Lung (tissue), 12 donors: ENCODE measurements around the gene FRMD4A. TPM values are rescaled to one million over a fixed set of nuclear protein-coding genes. Genes with fewer than 3 reads are reported as not detected.
A peak's percentile ranks its signal among the peaks of the same experiment; 100 is the strongest.

Experiments used
- ATAC-seq: fragments of 200-7000 bp; cut with Tn5 transposase; one replicate; pipeline ENCODE4 v1.9.1; 2020; ENCODE audit warnings: moderate number of reproducible peaks; ENCODE audit not compliant: insufficient read depth, low FRiP score
- DNase-seq, 3 donors: peaks; one replicate each; pipeline ENCODE4 v3.0.0-alpha.2; 2013 to 2017
- H3K27ac ChIP-seq, 2 donors: one replicate each; pipeline ENCODE4 v1.5.1; 2013; ENCODE audit warnings: mild to moderate bottlenecking in 2 of 2, moderate library complexity in 2 of 2, control low read depth in 1 of 2, inconsistent platforms in 1 of 2, low read depth in 1 of 2, low read length in 1 of 2
- H3K27me3 ChIP-seq, 3 donors: one replicate each; pipeline ENCODE4 v1.5.1; 2013; ENCODE audit warnings: low read length in 2 of 3; ENCODE audit not compliant: control insufficient read depth in 3 of 3, insufficient read depth in 3 of 3
- H3K36me3 ChIP-seq, 4 donors: one replicate each; pipeline ENCODE4 v1.5.1; 2013; ENCODE audit warnings: low read length in 4 of 4, mild to moderate bottlenecking in 1 of 4, moderate library complexity in 1 of 4; ENCODE audit not compliant: control insufficient read depth in 4 of 4, insufficient read depth in 4 of 4
- H3K4me1 ChIP-seq, 5 donors: one replicate each; pipeline ENCODE4 v1.5.1; 2013; ENCODE audit warnings: low read length in 5 of 5, mild to moderate bottlenecking in 2 of 5, moderate library complexity in 1 of 5; ENCODE audit not compliant: control insufficient read depth in 5 of 5, insufficient read depth in 5 of 5
- H3K4me3 ChIP-seq: one replicate; pipeline ENCODE4 v1.5.1; 2013; ENCODE audit warnings: mild to moderate bottlenecking, control low read depth, moderate library complexity
- H3K9ac ChIP-seq, 2 donors: one replicate each; pipeline ENCODE4 v1.5.1; 2013; ENCODE audit warnings: low read length in 2 of 2, control low read depth in 1 of 2; ENCODE audit not compliant: insufficient read depth in 1 of 2
- H3K9me3 ChIP-seq, 4 donors: one replicate each; pipeline ENCODE4 v1.5.1; 2013; ENCODE audit warnings: low read length in 3 of 4, mild to moderate bottlenecking in 1 of 4, moderate library complexity in 1 of 4; ENCODE audit not compliant: control insufficient read depth in 4 of 4, insufficient read depth in 3 of 4
- WGBS, 2 donors: extraction: QIAGEN DNeasy Blood & Tissue Kit; methylation state at CpG; one replicate each; pipeline ENCODE4 v1.1.7; 2013; 5-methylcytosine and 5-hydroxymethylcytosine counted together
- polyA plus RNA-seq, 2 donors: library from polyadenylated mRNA; stranded (reverse); fragments of 200-250 nt; gene quantifications; one replicate each; pipeline ENCODE4 v1.2.1, GENCODE V29; 2013
- total RNA-seq, 2 donors: library from RNA; depleted of rRNA in 1 of 2; stranded (reverse); fragments of >200 nt in 1 of 2; gene quantifications; one replicate each; pipeline ENCODE4 v1.2.1, GENCODE V29; 2014 to 2021
- TF ChIP-seq, protein P1 (sequence below): IDR thresholded peaks from 2 replicates; pipeline ENCODE4 v1.5.1; 2012; ENCODE audit warnings: mild to moderate bottlenecking; ENCODE audit errors: control extremely low read depth, extremely low read depth
- donor health status: control.
- donor health status: control.
- donor health status: Bipolar disorder and iron deficiency.
- donor health status: healthy.
- donor health status: DM: yes; HTN: yes; CAD: no.

Gene FRMD4A
- total and polyA plus RNA-seq, 4 donors: 12.0 to 64.5 (median 29.3) TPM

DNA sequence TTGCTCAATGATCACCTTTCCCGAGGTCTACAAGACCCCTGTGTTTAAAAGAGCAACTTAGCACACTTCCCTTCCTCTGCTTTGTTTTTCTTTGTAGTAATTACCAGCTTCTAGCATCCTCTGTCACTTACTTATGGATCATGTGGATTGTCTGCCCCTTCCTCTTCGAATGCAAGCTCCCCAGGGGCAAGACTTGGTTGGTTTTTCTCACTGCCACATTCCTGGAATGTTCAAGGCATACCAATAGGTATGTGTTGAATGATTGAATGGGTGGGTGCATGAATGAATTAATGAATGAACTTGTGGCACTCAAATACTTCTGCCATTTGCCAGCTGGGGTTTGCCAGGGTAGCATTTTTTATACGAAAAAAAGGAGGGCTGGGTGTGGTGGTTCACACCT is 450.0 kb downstream of the FRMD4A start:
- TF ChIP-seq, protein P1, sequence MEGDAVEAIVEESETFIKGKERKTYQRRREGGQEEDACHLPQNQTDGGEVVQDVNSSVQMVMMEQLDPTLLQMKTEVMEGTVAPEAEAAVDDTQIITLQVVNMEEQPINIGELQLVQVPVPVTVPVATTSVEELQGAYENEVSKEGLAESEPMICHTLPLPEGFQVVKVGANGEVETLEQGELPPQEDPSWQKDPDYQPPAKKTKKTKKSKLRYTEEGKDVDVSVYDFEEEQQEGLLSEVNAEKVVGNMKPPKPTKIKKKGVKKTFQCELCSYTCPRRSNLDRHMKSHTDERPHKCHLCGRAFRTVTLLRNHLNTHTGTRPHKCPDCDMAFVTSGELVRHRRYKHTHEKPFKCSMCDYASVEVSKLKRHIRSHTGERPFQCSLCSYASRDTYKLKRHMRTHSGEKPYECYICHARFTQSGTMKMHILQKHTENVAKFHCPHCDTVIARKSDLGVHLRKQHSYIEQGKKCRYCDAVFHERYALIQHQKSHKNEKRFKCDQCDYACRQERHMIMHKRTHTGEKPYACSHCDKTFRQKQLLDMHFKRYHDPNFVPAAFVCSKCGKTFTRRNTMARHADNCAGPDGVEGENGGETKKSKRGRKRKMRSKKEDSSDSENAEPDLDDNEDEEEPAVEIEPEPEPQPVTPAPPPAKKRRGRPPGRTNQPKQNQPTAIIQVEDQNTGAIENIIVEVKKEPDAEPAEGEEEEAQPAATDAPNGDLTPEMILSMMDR: no peak
- H3K27me3 ChIP-seq: peaks cover 0 to 2% (median 0%) of the 10 kb centered on the region in 3 donors
- no peaks in the 10 kb centered on the region for H3K9me3 ChIP-seq
- ATAC-seq (no peak), DNase-seq (no peak)
- H3K9ac ChIP-seq: no peak overlapping the region
- no peaks in the 10 kb centered on the region for H3K36me3 ChIP-seq
- no peak overlapping the region for H3K4me3 ChIP-seq
- peaks cover 3 to 22% (median 17%) of the 10 kb centered on the region in 5 donors for H3K4me1 ChIP-seq
- WGBS, 2 donors: 77 to 84% methylated on average over 3 of the region's 3 CpGs
- peak overlapping the region in 1 of 2 donors; percentile 21 for H3K27ac ChIP-seq

GRCh38 chr10:13877154-13877909 is 453.4 kb downstream of the FRMD4A start:
- WGBS, 2 donors: 61 to 80% methylated on average over 11 of the region's 11 CpGs
- H3K9ac ChIP-seq: no peak overlapping the region
- no peak overlapping the region for H3K4me3 ChIP-seq
- no peaks in the 10 kb centered on the region for H3K9me3 ChIP-seq
- ATAC-seq: no peak
- peaks cover 0 to 2% (median 0%) of the 10 kb centered on the region in 3 donors for H3K27me3 ChIP-seq
- H3K4me1 ChIP-seq: peaks cover 3 to 23% (median 11%) of the 10 kb centered on the region in 5 donors
- TF ChIP-seq, protein P1: no peak
- H3K27ac ChIP-seq: peak overlapping the region in 1 of 2 donors; percentile 13
- DNase-seq: peak; percentile 76 to 89 (median 84)
- H3K36me3 ChIP-seq: no peaks in the 10 kb centered on the region

GRCh38 chr10:13873196-13873595 is 457.5 kb downstream of the FRMD4A start:
- Histone ChIP-seq H3K27ac (no peak overlapping the region), H3K27me3 (peaks cover 0 to 2% (median 0%) of the 10 kb centered on the region in 3 donors), H3K4me3 (no peak overlapping the region), H3K9ac (no peak overlapping the region), H3K4me1 (peaks cover 0 to 18% (median 9%) of the 10 kb centered on the region in 5 donors), H3K36me3 (no peaks in the 10 kb centered on the region), H3K9me3 (no peaks in the 10 kb centered on the region)
- ATAC-seq (no peak), DNase-seq (no peak)
- 49 to 64% methylated on average over 6 of the region's 6 CpGs for WGBS, 2 donors
- TF ChIP-seq, protein P1: no peak
